Esophagus muscularis mucosa (tissue), 4 donors: Measurements from ENCODE around the gene DHRS12. TPM values are rescaled to one million over a fixed set of nuclear protein-coding genes. Genes with fewer than 3 reads are reported as not detected.

Experiments used
- DNase-seq: peaks from one replicate; pipeline ENCODE4 v3.0.0-alpha.2; 2017; ENCODE audit errors: extremely low spot score
- H3K27ac ChIP-seq, 4 donors: fragments of 200-600 bp; sonication (generic); replicated peaks in 1 of 4; 1 replicate in 3 of 4; 2 replicates in 1 of 4; pipeline ENCODE4 v1.5.1; 2016 to 2019; ENCODE audit warnings: mild to moderate bottlenecking in 1 of 4
- H3K27me3 ChIP-seq, 4 donors: fragments of 200-600 bp; sonication (generic); one replicate each; pipeline versions ENCODE4 v1.5.1 to v1.6.0; 2016 to 2019
- H3K36me3 ChIP-seq, 4 donors: fragments of 200-600 bp; sonication (generic); one replicate each; pipeline ENCODE4 v1.5.1; 2016 to 2019
- H3K4me1 ChIP-seq, 4 donors: fragments of 200-600 bp; sonication (generic); one replicate each; pipeline ENCODE4 v1.5.1; 2016 to 2019
- H3K4me3 ChIP-seq, 4 donors: fragments of 200-600 bp; sonication (generic); 1 replicate in 2 of 4; 2 replicates in 2 of 4; pipeline ENCODE4 v1.5.1; 2016 to 2019; ENCODE audit warnings: mild to moderate bottlenecking in 4 of 4, moderate library complexity in 1 of 4
- H3K9me3 ChIP-seq, 4 donors: fragments of 200-600 bp; sonication (generic); 1 replicate in 3 of 4; 2 replicates in 1 of 4; pipeline ENCODE4 v1.5.1; 2016 to 2019
- CTCF ChIP-seq, 3 experiments: fragments of 200-600 bp in 2 of 3; fragments of 450-650 bp in 1 of 3; sonication (generic) in 2 of 3; IDR thresholded peaks; one replicate each; pipeline ENCODE4 v1.5.1; 2017 to 2019; ENCODE audit warnings: antibody characterized with exemption in 3 of 3, mild to moderate bottlenecking in 2 of 3, moderate library complexity in 1 of 3
- EP300 ChIP-seq: sonication (generic); formaldehyde crosslinking; IDR thresholded peaks from one replicate; pipeline ENCODE4 v1.6.1; 2017; ENCODE audit warnings: antibody characterized with exemption
- POLR2A ChIP-seq: fragments of 450-650 bp; IDR thresholded peaks from one replicate; pipeline ENCODE4 v1.6.1; 2017; ENCODE audit warnings: antibody characterized with exemption, moderate library complexity, mild to moderate bottlenecking, low read depth
- POLR2AphosphoS5 ChIP-seq, 2 donors: sonication (generic); formaldehyde crosslinking; IDR thresholded peaks; one replicate each; pipeline ENCODE4 v1.6.1; 2017; ENCODE audit warnings: antibody characterized with exemption in 2 of 2
- WGBS: methylation state at CpG from one replicate; pipeline ENCODE4 v1.1.5; 2018; 5-methylcytosine and 5-hydroxymethylcytosine counted together
- intact Hi-C: fragments of 100-400 bp; cut with DNase I; formaldehyde crosslinking; loops from one replicate; pipeline ENCODE4 v1.15.1; 2023
- total RNA-seq, 4 donors: library from RNA; depleted of rRNA; stranded (reverse); fragments of >200 nt; gene quantifications; one replicate each; pipeline versions ENCODE4 v1.1.0 to v1.2.1, GENCODE V29; 2016

The DHRS12 gene
- total RNA-seq, 4 donors from 2014 or later: 10.3 to 18.6 (median 14.9) TPM

DNA sequence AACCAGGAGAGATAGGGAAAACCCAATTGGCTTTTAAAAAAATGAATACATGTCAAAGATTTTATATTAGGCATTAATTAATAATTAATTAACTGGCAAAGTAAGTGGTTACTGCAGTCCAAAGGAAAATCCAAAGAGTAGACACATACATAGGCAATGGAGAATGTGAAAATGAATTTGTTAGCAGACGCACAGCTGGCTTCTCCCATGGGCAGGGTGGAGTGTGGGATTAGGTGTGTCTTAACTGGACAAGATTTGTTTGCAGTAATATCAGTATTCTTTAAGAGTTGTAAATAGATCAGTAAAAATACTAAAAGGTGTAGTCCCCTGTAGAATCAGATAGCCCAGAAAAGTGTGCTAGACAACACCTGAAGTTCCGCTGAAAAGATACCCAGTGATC lies 58.7 kb downstream of the DHRS12 start:
- DNase-seq: peak; percentile 31

DNA sequence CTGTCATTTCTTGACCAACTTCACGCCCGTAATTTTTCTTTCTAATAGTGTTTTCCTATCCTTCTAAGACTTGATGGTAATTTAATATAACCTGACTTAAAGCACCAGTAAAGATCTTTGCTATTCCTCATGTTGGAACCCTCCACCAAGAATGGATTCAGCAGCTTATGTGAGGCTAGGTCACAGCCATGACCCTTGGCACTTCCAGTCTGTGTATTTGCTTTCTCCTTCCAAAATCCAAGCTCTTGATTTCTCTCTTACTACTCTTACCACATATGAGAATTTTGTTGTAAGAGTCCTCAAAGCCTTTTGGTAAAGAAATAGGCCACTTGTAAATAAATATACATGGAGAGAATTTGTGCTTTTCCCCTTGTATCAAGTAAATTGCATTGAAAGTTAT lies 61.4 kb downstream of the DHRS12 start:
- peak; percentile 31 for DNase-seq
- no peaks in the 10 kb centered on the region for H3K27me3 ChIP-seq
- H3K36me3 ChIP-seq: peaks cover 0 to 35% (median 3%) of the 10 kb centered on the region in 4 donors
- H3K9me3 ChIP-seq: peaks cover 0 to 3% (median 1%) of the 10 kb centered on the region in 4 donors
- TF ChIP-seq POLR2A (no peak), CTCF (IDR thresholded peaks at IDR 0.05) (no peak), EP300 (no peak), POLR2AphosphoS5 (IDR thresholded peaks at IDR 0.05) (no peak)
- no peak overlapping the region for H3K27ac ChIP-seq
- intact Hi-C loops: no loop called here
- H3K4me1 ChIP-seq: peaks cover 0 to 24% (median 14%) of the 10 kb centered on the region in 4 donors
- 93% methylated on average over 2 of the region's 2 CpGs for WGBS
- no peak overlapping the region for H3K4me3 ChIP-seq

More for the DNA sequence above, 58.7 kb downstream of the DHRS12 start:
- Histone ChIP-seq H3K4me1 (peaks cover 0 to 13% (median 8%) of the 10 kb centered on the region in 4 donors), H3K4me3 (no peak overlapping the region), H3K27ac (no peak overlapping the region), H3K27me3 (no peaks in the 10 kb centered on the region), H3K9me3 (peaks cover 0 to 15% (median 5%) of the 10 kb centered on the region in 4 donors), H3K36me3 (peaks cover 0 to 25% (median 6%) of the 10 kb centered on the region in 4 donors)
- WGBS: 96% methylated on average over 2 of the region's 2 CpGs
- TF ChIP-seq POLR2AphosphoS5 (IDR thresholded peaks at IDR 0.05): no peak
- no peak for TF ChIP-seq EP300
- TF ChIP-seq CTCF (IDR thresholded peaks at IDR 0.05): no peak
- TF ChIP-seq POLR2A: no peak
- intact Hi-C loops: no loop called here

DNA sequence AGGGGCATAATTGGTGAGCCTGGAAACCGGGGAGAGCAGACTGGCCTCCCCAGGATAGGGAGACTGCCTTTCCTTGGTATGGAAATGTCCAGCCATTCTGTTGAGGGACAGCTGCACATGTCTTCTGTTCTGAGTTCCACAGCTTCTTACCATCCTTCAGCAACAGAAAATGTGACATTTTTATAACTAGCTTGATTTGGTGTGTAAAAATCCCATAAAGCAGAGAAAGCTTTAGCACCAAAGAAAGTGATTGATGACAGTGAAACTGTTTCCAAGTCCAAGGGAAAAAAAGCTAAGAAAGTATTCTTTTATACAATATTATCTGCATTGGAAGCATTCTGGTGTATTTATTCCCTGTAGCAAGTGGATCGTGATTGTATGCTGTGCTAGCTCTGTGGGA lies 61.9 kb downstream of the DHRS12 start:
- H3K9me3 ChIP-seq: no peaks in the 10 kb centered on the region
- TF ChIP-seq POLR2A (no peak), CTCF (IDR thresholded peaks at IDR 0.05) (no peak), EP300 (no peak), POLR2AphosphoS5 (IDR thresholded peaks at IDR 0.05) (no peak)
- peak overlapping the region in 1 of 4 donors; percentile 7 for H3K27ac ChIP-seq
- H3K4me3 ChIP-seq: no peak overlapping the region
- 96% methylated on average over 2 of the region's 2 CpGs for WGBS
- H3K4me1 ChIP-seq: peaks cover 0 to 24% (median 13%) of the 10 kb centered on the region in 4 donors
- no peaks in the 10 kb centered on the region for H3K27me3 ChIP-seq
- peaks cover 0 to 35% (median 2%) of the 10 kb centered on the region in 4 donors for H3K36me3 ChIP-seq
- intact Hi-C loops: no loop called here
- no peak for DNase-seq

DNA sequence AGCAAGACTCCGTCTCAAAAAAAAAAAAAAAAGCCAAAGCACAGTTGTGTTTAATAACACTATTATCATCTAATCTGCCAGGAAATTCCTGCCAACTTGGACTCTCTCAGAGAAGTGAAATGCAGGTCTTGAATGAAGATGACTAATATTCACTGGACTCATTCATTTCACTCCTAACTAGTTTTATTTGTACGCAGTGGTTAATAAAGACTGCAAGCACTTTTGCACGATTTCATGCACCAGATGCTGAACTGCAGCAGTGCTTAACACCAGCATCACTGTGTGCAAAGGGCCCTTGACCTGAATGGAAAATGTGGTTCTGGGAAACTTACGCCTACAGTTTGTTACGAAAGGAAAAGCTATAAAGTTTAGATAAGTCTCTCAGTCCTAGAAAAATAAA lies 63.3 kb downstream of the DHRS12 start:
- Histone ChIP-seq H3K9me3 (no peaks in the 10 kb centered on the region), H3K27me3 (no peaks in the 10 kb centered on the region), H3K27ac (peak overlapping the region; percentile 44 to 72 (median 66)), H3K4me1 (peaks cover 0 to 24% (median 13%) of the 10 kb centered on the region in 4 donors), H3K36me3 (peaks cover 0 to 35% (median 2%) of the 10 kb centered on the region in 4 donors), H3K4me3 (no peak overlapping the region)
- TF ChIP-seq POLR2AphosphoS5 (IDR thresholded peaks at IDR 0.05) (no peak), POLR2A (no peak), EP300 (no peak), CTCF (IDR thresholded peaks at IDR 0.05) (no peak)
- 58% methylated on average over 5 of the region's 5 CpGs for WGBS
- peak; percentile 29 for DNase-seq
- intact Hi-C loops: no loop called here
